ENCODE measurements around the gene TMEM61. TPM values are rescaled to one million over a fixed set of nuclear protein-coding genes. Genes with fewer than 3 reads are reported as not detected.

Gene TMEM61
- total and polyA plus RNA-seq, 2 of the 8 experiments (the other 6 are each of a cell fraction or from before 2014, with no cell fraction given) = 0.54 to 1.4 TPM

GRCh38 chr1:54996359-54996868 is 16.0 kb downstream of the TMEM61 start (continued):
- TF ChIP-seq CHD1 (IDR thresholded peaks at IDR 0.05; ENCODE audit: low read depth, low read length) = no peak
- no peak for TF ChIP-seq NRF1 (IDR thresholded peaks at IDR 0.05; ENCODE audit: low read depth, low read length)
- no peak for TF ChIP-seq JUN (IDR thresholded peaks at IDR 0.05; ENCODE audit: low read depth, low read length)
- no peak for TF ChIP-seq HDAC6 (IDR thresholded peaks at IDR 0.05; ENCODE audit: low read depth, low read length)
- TF ChIP-seq NANOG (IDR thresholded peaks at IDR 0.05; ENCODE audit: insufficient read depth, low read depth, low read length, poor library complexity, severe bottlenecking) = no peak
- TF ChIP-seq POLR2A (IDR thresholded peaks at IDR 0.05; ENCODE audit: control extremely low read depth in 1 of 2, low read depth in 2 of 2, low read length in 2 of 2) = no peak
- peak; percentile 78 to 95 (median 82) for TF ChIP-seq CTCF (IDR thresholded peaks at IDR 0.05; ENCODE audit: control extremely low read depth in 1 of 3, insufficient read depth in 1 of 3, low read depth in 1 of 3, low read length in 3 of 3)
- no peak for TF ChIP-seq EGR1 (IDR thresholded peaks at IDR 0.05; ENCODE audit: borderline replicate concordance, low read depth, low read length)
- no peak for TF ChIP-seq POLR2AphosphoS5 (IDR thresholded peaks at IDR 0.05; ENCODE audit: low read depth, low read length)
- 0 out of 2 replicates have a peak, but pooled peaks have one; percentile 8 for TF ChIP-seq YY1 (IDR thresholded peaks at IDR 0.05; ENCODE audit: low read depth, low read length)
- no peak for TF ChIP-seq FOSL1 (IDR thresholded peaks at IDR 0.05; ENCODE audit: insufficient read depth, low read depth, low read length)
- no peak for TF ChIP-seq RNF2 (IDR thresholded peaks at IDR 0.05; ENCODE audit: borderline replicate concordance, low read depth, low read length, missing control alignments, poor library complexity, severe bottlenecking)
- no peak for TF ChIP-seq RBBP5 (IDR thresholded peaks at IDR 0.05; ENCODE audit: borderline replicate concordance, low read depth, low read length)
- no peak for TF ChIP-seq CHD2 (IDR thresholded peaks at IDR 0.05; ENCODE audit: low read length)
- TF ChIP-seq SRF (IDR thresholded peaks at IDR 0.05; ENCODE audit: low read depth, low read length) = no peak
- TF ChIP-seq TCF12 (IDR thresholded peaks at IDR 0.05; ENCODE audit: low read depth, low read length) = 0 out of 2 replicates have a peak, but pooled peaks have one; percentile 11
- TF ChIP-seq SP2 (IDR thresholded peaks at IDR 0.05; ENCODE audit: low read length) = no peak
- no peak for TF ChIP-seq SIRT6 (IDR thresholded peaks at IDR 0.05; ENCODE audit: low read length)
- peak; percentile 84 for TF ChIP-seq MAX (IDR thresholded peaks at IDR 0.05)
- TF ChIP-seq E2F6 (IDR thresholded peaks at IDR 0.05) = peak; percentile 88
- 0 out of 4 replicates have a peak, but pooled peaks of 1 of the 2 experiments have one; percentile 4 for TF ChIP-seq SIN3A (conservative IDR thresholded peaks at IDR 0.05 in 1 of 2, IDR thresholded peaks at IDR 0.05 in 1 of 2; ENCODE audit: low read depth in 1 of 2, low read length in 2 of 2)

Data from H1 (cell line).